Measurements from ENCODE around the gene TEX19.

Gene TEX19

DNA sequence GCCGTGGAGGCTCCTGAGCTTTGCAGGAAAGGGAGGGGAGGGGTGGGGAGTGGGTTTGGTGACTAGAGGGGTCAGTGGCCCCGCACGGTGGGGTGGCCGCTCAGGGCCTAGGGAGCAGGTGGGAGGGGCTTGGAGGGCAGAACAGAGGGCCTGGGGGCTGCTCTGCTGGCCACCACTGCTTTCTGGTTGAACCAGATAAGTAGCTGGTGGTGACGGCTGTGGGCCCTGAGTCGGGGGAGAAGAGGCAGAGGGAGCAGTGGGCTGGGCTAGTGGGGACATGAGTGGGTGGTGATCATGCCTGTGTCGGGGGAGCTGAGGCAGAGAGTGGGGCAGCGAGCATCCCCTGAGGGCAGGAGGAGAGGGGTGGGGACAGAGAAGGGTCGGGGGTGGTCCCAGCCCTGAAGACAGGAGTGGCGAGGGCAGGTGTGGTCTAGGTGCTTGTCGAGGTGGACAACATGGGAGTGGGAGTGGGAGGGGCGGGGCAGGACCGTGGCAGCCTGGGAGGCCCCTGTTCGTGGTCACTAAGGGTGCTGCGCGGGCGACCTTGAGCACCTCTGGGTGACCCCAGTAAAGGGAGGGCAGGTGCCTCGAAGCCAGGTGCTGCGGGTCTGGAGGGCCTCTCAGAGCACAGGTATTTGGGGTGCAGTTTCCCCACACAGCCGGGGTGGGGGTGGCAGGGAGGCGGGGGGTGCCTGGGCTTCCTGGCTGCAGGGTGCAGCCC lies 35.4 kb upstream of the TEX19 start:
- no peak overlapping the region for H3K4me2 ChIP-seq (ENCODE audit: low read length)
- no peak overlapping the region for H3K27ac ChIP-seq (ENCODE audit: low read depth, low read length, poor library complexity, severe bottlenecking)
- H3K36me3 ChIP-seq (ENCODE audit: insufficient read depth, low read length), result no peaks in the 10 kb centered on the region
- no peaks in the 10 kb centered on the region for H3K79me2 ChIP-seq (ENCODE audit: insufficient read depth, low read length)
- peaks cover 14% of the 10 kb centered on the region for H3K27me3 ChIP-seq (ENCODE audit: insufficient read depth, low read length)
- no peaks in the 10 kb centered on the region for H4K20me1 ChIP-seq (ENCODE audit: insufficient read depth, low read length)
- H3K9me2 ChIP-seq (ENCODE audit: low read depth, low read length), result no peaks in the 10 kb centered on the region
- no peaks in the 10 kb centered on the region for H3K9me3 ChIP-seq (ENCODE audit: low read length)
- H3K4me1 ChIP-seq (ENCODE audit: insufficient read depth, low read length, severe bottlenecking), result peaks cover 10% of the 10 kb centered on the region
- H2AFZ ChIP-seq (ENCODE audit: low read length), result no peak overlapping the region
- H3K9ac ChIP-seq (ENCODE audit: low read length), result no peak overlapping the region
- no peaks in the 10 kb centered on the region; the same call in 1 of the 2 replicates for H3F3A ChIP-seq (ENCODE audit: insufficient read depth, low read length)
- H3K4me3 ChIP-seq (ENCODE audit: low read depth, low read length, poor library complexity, severe bottlenecking), result no peak overlapping the region
- TF ChIP-seq EZH2 (IDR thresholded peaks at IDR 0.05; ENCODE audit: borderline replicate concordance, low read length), result no peak
- TF ChIP-seq CTCF (IDR thresholded peaks at IDR 0.05; ENCODE audit: low read length), result no peak

DNA sequence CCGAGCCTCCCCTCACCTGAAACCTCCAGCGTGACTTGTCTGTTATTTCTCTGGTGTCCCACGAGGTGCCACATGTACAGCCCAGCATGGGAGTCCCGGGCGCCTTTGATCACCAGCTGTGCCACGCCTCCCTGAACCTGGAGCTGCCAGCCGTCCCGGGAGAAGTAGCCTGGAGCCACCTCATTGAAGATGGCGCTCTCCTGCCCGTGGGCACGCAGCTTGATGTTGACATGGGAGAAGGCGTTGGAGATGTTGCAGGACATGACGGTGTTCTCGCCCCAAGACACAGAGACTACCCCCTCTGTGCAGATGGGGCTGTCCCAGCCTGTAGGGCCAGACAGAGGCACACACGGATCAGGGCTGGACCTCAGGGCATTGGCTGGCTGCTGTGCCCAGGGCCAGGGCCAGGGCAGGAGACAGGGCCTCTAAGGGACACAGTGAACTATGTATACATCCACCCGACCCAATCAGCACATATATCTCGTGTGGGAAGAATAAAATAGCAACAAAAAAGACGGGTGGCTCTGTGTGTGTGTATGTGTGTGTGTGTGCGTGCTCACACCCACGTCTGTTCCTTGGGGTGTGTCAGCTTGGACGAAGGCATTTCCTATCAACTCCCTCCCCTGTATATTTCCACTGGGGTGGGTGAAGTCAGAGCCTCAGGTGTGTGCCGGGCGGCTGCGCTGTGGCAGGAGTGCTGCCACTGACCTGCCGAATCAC lies 34.3 kb upstream of the TEX19 start:
- Histone ChIP-seq H3K9me2 (ENCODE audit: low read depth, low read length) (no peaks in the 10 kb centered on the region), H3K9ac (ENCODE audit: low read length) (no peak overlapping the region), H3K27ac (ENCODE audit: low read depth, low read length, poor library complexity, severe bottlenecking) (no peak overlapping the region)

More for the DNA sequence above, 34.3 kb upstream of the TEX19 start:
- Histone ChIP-seq H3F3A (ENCODE audit: insufficient read depth, low read length) (no peaks in the 10 kb centered on the region), H2AFZ (ENCODE audit: low read length) (no peak overlapping the region), H4K20me1 (ENCODE audit: insufficient read depth, low read length) (no peaks in the 10 kb centered on the region), H3K27me3 (ENCODE audit: insufficient read depth, low read length) (peaks cover 14% of the 10 kb centered on the region), H3K4me2 (ENCODE audit: low read length) (no peak overlapping the region), H3K9me3 (ENCODE audit: low read length) (no peaks in the 10 kb centered on the region), H3K4me1 (ENCODE audit: insufficient read depth, low read length, severe bottlenecking) (peaks cover 10% of the 10 kb centered on the region), H3K4me3 (ENCODE audit: low read depth, low read length, poor library complexity, severe bottlenecking) (no peak overlapping the region), H3K79me2 (ENCODE audit: insufficient read depth, low read length) (no peaks in the 10 kb centered on the region), H3K36me3 (ENCODE audit: insufficient read depth, low read length) (no peaks in the 10 kb centered on the region)
- TF ChIP-seq EZH2 (IDR thresholded peaks at IDR 0.05; ENCODE audit: borderline replicate concordance, low read length), result no peak
- no peak for TF ChIP-seq CTCF (IDR thresholded peaks at IDR 0.05; ENCODE audit: low read length)

Data from OCI-LY1 (cell line).